Muscle of leg (tissue), 11 donors: ENCODE results near the gene SH3BGRL3. TPM values are rescaled to one million over a fixed set of nuclear protein-coding genes. Genes with fewer than 3 reads are reported as not detected.
"Not testable (repeated sequence)": the region's sequence is repeated elsewhere in the genome, so short reads cannot be mapped to it uniquely, and the experiment has no call there.

Source experiments
- DNase-seq: peaks from one replicate; pipeline ENCODE4 v3.0.0; 2013
- H3K27ac ChIP-seq: one replicate; pipeline ENCODE4 v1.5.1; 2013; ENCODE audit warnings: mild to moderate bottlenecking, low read length, control low read depth
- H3K27me3 ChIP-seq: one replicate; pipeline ENCODE4 v1.6.1; 2013; ENCODE audit warnings: low read length; ENCODE audit not compliant: control insufficient read depth, insufficient read depth
- H3K36me3 ChIP-seq: one replicate; pipeline ENCODE4 v1.6.1; 2013; ENCODE audit warnings: low read length; ENCODE audit not compliant: control insufficient read depth, insufficient read depth
- H3K4me1 ChIP-seq: one replicate; pipeline ENCODE4 v1.6.1; 2013; ENCODE audit warnings: low read length; ENCODE audit not compliant: control insufficient read depth, insufficient read depth
- H3K4me3 ChIP-seq: one replicate; pipeline ENCODE4 v1.5.1; 2013; ENCODE audit warnings: low read length, control low read depth
- H3K9me3 ChIP-seq: replicated peaks from 2 replicates; pipeline ENCODE4 v1.6.1; 2013; ENCODE audit warnings: low read depth, low read length; ENCODE audit not compliant: control insufficient read depth
- WGBS: methylation state at CpG from one replicate; pipeline ENCODE4 v1.1.5; 2013; ENCODE audit warnings: missing lambda C conversion rate; ENCODE audit not compliant: insufficient coverage; 5-methylcytosine and 5-hydroxymethylcytosine counted together
- polyA plus RNA-seq, 8 donors: library from polyadenylated mRNA; unstranded; fragments of 120-200 nt; gene quantifications; one replicate each; pipeline versions ENCODE4 v1.2.1 to v1.2.3, GENCODE V29; 2013; ENCODE audit warnings: inconsistent platforms in 1 of 8, low replicate concordance in 1 of 8; ENCODE audit not compliant: insufficient read length in 8 of 8, insufficient read depth in 1 of 8
- total RNA-seq: library from RNA; stranded (reverse); fragments of 120-200 nt; gene quantifications from one replicate; pipeline ENCODE4 v1.2.4, GENCODE V29; 2013

Gene SH3BGRL3
- total and polyA plus RNA-seq, 9 donors: 12.2 to 85.2 (median 60.7) TPM

DNA sequence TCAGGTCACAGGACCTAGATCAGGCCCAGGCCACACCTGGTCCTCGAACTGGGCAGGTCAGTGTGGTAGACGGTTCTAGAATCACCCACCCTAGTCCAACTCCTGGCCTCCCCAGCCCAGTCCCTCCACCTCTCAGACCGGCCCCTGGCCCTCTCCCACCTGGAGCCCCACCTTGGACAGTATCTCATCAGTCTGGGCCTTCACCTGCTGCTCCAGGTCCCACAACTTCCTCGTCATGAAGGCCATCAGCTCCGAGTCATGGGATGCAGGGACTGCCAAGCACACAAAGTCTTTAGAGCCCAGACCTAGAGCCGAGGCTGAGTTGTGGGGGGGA lies 17.9 kb downstream of the SH3BGRL3 start:
- no peaks in the 10 kb centered on the region for H3K27me3 ChIP-seq
- peaks cover 3% of the 10 kb centered on the region for H3K36me3 ChIP-seq
- DNase-seq: no peak
- H3K4me3 ChIP-seq: no peak overlapping the region
- H3K9me3 ChIP-seq: no peaks in the 10 kb centered on the region
- H3K27ac ChIP-seq: no peak overlapping the region
- 87% methylated on average over 3 of the region's 6 CpGs for WGBS
- H3K4me1 ChIP-seq: peaks cover 3% of the 10 kb centered on the region

DNA sequence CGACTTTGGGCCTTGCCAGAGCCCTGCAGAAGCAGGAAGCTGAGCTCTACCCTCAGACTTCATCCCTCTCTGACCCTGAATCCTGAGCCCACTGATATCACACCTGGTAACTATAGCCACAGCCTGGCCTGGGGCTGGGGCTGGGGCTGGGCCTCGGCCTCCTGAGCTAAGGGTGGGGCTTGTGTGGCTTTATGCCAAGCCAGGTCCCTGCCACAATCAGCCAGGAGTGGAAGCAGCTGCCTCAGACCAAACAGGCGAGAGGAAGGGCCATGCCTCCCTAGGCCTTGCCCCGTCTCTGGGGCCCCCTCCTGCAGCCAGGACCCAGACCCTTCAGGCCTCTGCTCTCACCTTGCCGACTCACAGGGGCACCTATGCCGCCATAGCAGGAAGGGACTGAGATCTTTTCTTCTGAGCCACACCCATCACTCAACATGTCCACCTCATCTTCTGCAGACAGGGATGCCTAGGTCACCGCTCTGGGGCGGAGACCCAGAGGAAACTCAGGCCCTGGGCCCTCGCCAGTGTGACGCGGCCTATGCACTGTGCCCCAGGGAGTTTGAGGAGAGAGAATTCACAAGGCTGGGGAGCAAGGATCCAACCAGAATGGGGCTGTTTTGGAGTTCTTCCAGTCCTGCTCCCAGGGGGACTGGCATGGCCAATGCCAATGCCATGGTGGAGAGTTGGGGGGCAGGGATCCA lies 20.8 kb downstream of the SH3BGRL3 start:
- peaks cover 3% of the 10 kb centered on the region for H3K36me3 ChIP-seq

DNA sequence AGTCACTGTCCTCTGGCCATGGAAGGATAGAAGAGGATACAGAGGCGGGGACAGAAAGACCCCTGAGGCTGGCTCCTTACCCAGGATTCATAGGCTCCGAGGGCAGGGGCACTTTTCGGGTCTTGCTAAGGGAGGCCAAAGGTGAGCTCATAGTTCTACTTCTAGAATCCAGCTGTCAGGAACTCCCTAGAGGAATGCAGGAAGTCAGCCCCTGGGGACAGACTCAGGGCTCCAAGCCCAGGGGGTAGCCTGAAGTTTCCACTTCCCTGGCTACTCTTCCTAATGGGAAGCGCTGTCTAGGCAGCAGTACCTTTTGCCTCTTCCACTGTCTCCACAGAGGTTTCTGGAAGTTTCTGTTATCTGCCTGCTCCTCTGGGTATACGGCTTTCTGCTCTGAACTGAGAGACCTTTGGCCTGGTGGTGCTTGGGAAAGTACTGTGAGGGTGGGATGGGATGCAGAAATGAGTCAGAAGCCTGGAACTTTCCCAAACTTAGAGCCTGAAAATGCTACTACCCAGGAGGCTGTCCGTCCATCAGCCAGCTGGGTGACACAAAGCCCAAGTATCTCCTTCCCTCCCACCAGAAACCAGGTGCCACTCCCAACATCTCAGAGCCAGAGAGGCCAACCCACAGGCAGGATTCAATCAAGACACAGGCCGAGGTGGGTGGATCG lies 23.0 kb downstream of the SH3BGRL3 start:
- H3K4me3 ChIP-seq: no peak overlapping the region
- H3K27me3 ChIP-seq: no peaks in the 10 kb centered on the region
- H3K9me3 ChIP-seq: no peaks in the 10 kb centered on the region
- H3K4me1 ChIP-seq: peaks cover 15% of the 10 kb centered on the region
- no peak for DNase-seq
- WGBS: 73% methylated on average over 4 of the region's 8 CpGs
- H3K27ac ChIP-seq: no peak overlapping the region
- H3K36me3 ChIP-seq: peaks cover 3% of the 10 kb centered on the region

More for the DNA sequence above, 20.8 kb downstream of the SH3BGRL3 start:
- Histone ChIP-seq H3K9me3 (no peaks in the 10 kb centered on the region), H3K4me1 (peaks cover 7% of the 10 kb centered on the region), H3K4me3 (no peak overlapping the region), H3K27me3 (no peaks in the 10 kb centered on the region), H3K27ac (no peak overlapping the region)
- 92% methylated on average over 7 of the region's 11 CpGs for WGBS
- no peak for DNase-seq

DNA sequence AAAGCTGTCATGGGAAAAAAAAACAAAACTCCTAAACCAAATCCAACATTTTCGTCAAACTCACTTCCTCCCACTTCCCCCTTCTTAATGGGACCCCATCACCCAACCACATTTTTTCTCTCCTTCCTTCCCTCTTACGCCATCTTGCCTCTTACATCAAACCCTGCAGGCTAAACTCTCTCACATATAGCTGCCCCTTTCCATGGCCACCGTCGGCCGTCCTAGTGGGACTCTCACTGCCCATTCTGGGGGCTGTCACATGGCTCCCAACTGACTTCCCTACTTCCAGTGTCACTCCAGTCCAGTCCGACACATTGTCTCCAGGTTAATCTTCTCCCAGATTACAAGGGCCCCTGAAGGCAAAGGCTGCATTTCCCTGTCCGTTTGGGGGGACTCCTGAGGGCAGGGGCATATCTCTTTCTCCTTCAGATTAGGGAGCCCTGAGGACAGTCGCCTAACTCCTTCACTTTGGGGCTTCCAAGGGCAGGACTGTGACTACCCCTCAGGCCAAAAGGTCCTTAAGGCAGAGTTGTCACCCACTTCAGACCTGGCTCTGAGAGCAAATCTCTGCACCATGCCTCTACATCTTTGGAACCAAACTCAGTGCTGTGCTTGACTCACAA lies 25.9 kb downstream of the SH3BGRL3 start:
- Histone ChIP-seq H3K4me3 (peak overlapping the region; percentile 75), H3K9me3 (no peaks in the 10 kb centered on the region), H3K27me3 (no peaks in the 10 kb centered on the region), H3K36me3 (peaks cover 3% of the 10 kb centered on the region), H3K27ac (no peak overlapping the region), H3K4me1 (peaks cover 15% of the 10 kb centered on the region)
- 19% methylated on average over 8 of the region's 8 CpGs for WGBS
- DNase-seq: no peak

DNA sequence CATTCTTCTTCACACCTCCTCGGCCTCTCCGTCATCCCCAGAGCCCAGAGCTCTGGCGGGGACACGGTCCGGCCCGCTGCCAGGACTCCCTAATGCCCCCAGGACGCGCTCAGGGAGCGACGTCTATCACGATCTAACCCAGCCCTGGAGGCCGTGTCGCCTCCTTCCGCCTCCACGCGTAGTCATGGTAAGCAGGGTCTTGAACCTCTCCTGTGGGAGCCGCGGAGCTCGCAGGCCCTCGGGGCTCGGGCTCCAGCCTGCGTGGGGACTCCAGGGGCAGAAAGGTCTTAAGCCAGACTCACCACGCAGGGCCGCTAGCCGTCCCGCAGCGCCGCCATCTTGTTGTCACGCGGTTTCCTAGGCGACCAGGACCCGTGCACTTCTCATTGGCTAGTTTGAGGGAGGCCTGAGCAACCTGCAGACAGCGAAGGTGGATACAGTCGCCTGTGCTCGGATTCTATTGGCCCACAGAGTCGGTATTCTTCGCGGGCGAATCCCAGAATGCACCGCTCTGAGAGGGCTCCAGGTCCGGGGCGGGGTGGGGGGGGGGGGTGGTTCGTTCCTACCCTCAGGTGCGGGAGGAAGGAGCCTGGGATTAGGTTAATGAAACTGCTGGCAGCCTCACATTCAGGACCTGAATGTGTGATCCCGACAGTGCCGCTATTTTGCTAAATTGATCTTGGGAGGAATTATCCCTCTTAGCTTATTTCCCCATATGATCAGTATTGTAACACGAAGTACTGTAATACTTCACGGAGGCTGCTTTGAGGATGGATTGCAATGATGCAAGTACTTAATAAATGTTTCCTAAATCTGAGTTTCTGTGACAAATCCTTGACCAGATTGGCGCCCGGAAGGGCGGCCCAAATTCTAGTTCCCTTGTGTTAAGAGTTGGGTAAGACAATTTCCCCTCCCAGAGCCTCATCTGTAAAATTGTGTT lies 26.7 kb downstream of the SH3BGRL3 start, which contains the start of gene UBXN11:
Gene UBXN11, minus strand, starts transcription at position 347 of the 940 bp plus-strand sequence. CDS start 3,753 bp downstream, outside the sequence.
- Histone ChIP-seq H3K9me3 (no peaks in the 10 kb centered on the region), H3K27ac (peak within 1 kb of the TSS; percentile 20), H3K4me3 (peak within 1 kb of the TSS; percentile 75), H3K27me3 (no peaks in the 10 kb centered on the region), H3K36me3 (no peaks in the 10 kb centered on the region), H3K4me1 (peaks cover 15% of the 10 kb centered on the region)
- DNase-seq: peak; percentile 95
- WGBS: under 1% methylated on average over 41 of the region's 51 CpGs

DNA sequence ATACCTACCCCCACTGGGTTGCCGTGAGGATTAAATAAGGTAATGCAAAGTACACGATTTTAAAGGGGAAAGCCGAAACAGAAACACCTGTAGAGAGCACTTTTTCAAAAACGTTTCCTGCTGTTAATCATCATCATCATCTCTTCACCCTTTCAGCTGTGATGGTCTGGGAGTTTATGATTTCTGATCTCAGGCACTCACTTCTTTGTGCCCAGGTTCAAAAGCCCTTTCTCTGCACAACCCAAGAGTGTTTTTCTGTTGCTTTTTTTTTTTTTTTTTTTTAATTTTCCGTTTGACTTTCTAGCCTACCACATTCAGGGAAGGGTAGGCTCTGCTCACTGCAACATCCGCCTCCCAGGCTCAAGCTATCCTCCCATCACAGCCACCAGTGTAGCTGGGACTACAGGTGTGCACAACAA lies 27.5 kb downstream of the SH3BGRL3 start:
- WGBS: no CpG with 5 or more reads among the region's 6 CpGs
- no peak for DNase-seq
- Histone ChIP-seq H3K36me3 (no peaks in the 10 kb centered on the region), H3K27me3 (no peaks in the 10 kb centered on the region), H3K4me3 (no peak overlapping the region), H3K4me1 (peaks cover 15% of the 10 kb centered on the region), H3K27ac (no peak overlapping the region), H3K9me3 (no peaks in the 10 kb centered on the region)

DNA sequence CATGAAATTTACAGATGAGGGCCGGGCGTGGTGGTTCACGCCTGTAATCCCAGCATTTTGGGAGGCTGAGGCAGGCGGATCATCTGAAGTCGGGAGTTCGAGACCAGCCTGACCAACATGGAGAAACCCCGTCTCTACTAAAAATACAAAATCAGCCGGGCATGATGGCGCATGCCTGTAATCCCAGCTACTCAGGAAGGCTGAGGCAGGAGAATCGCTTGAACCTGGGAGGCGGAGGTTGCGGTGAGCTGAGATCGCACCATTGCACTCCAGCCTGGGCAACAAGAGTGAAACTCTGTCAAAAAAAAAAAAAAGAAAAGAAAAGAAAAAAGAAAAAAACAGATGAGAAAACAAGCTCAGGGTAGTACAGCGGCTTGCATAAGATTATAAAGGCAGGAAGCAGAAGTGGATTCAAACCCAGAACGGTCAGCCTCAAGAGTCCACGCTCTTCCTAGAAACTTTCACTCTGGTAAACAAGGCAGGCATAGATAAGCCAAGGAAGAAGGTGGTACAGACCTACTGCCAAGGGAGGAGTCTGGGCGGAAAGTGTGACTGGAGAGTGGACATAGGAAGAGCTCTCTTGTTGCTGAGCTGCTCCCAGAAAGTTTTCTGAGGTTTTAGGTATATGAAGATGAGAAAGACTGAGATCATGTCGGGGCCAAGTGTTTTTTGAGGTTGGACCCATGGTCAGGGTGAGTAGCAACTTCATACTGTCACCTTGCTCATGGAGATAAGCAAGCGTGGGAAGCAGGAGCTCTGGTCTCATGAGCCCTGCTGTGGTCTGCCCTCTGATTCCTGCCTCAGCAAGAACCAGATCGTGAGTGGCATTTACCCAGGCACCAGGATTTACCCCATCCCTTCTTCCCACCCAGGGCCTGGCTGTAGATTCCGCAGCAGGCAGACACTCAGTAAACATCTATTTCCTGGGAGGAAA lies 28.3 kb downstream of the SH3BGRL3 start:
- DNase-seq, H3K4me1 ChIP-seq, H3K36me3 ChIP-seq, H3K4me3 ChIP-seq, H3K9me3 ChIP-seq, H3K27me3 ChIP-seq, H3K27ac ChIP-seq: not testable (repeated sequence)
- 94% methylated on average over 14 of the region's 21 CpGs for WGBS

DNA sequence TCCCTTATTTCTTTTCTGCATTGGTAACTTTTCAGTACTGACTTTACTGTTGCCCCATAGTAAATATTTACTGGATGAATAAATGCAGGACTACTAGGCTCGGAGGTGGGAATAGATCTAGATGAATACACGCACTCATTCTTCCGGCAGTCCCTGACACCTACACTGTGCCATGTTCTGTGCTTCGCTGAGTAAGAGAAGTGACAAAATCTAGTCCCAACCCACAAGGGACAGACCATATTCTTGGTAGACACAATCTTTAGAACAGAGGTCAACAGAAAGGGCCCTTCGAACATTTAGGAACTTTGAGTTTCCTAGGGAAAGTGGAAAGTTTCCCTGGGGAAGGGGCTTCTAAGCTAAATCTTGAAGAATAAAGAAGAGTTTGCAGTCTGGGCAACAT lies 34.6 kb downstream of the SH3BGRL3 start:
- no peaks in the 10 kb centered on the region for H3K27me3 ChIP-seq
- no peaks in the 10 kb centered on the region for H3K9me3 ChIP-seq
- H3K4me3 ChIP-seq: no peak overlapping the region
- peaks cover 3% of the 10 kb centered on the region for H3K4me1 ChIP-seq
- no CpG with 5 or more reads among the region's 5 CpGs for WGBS
- H3K27ac ChIP-seq: no peak overlapping the region
- no peaks in the 10 kb centered on the region for H3K36me3 ChIP-seq
- DNase-seq: no peak
